Measurements from ENCODE around the gene CRYBG2.

Gene CRYBG2

DNA sequence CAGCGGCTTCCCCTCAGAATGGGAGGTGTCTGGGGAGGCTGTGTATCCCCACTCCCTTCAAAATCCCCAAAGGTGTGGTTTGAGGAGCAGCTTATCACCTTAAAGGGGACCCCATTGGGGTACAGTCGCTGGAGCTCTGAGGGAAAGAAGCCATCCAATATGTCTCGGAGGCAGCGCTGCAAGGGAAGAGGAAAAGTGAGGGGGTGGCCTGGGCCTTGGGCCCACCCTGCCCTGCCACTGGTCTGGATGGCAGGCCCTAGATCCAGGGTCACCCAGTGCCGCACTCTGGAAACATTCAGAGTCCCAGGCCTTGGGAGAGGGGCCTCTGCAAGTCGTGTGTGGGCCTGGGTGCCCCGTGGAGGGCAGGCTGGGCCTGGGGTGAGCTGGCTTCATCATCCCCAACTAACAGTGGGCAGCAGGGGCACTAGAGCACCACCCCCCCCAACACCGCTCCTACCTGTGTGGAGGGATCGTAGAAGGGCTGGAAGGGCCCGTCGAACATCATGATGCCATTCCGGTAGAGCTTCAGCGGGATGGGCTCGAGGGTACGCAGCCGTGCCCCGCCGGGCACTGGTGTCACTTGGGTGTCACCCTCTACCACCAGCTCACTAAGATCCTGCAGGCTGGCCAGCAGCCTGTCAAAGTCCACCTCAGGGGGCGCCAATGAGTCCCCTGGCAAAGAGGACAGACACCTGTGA, 68.4 kb downstream of the CRYBG2 start:
- in situ Hi-C loops (cut with MboI; ENCODE audit: low pct_unique_long_range_greater_than_20kb, low sequenced_read_pairs), result no loop called here
- peak; percentile 56 for DNase-seq

GRCh38 chr1:26284597-26285347, 69.2 kb downstream of the CRYBG2 start:
- peak; percentile 97 for DNase-seq
- in situ Hi-C loops (cut with MboI; ENCODE audit: low pct_unique_long_range_greater_than_20kb, low sequenced_read_pairs), result no loop called here

- DNase-seq, result no peak
- in situ Hi-C loops (cut with MboI; ENCODE audit: low pct_unique_long_range_greater_than_20kb, low sequenced_read_pairs), result no loop called here
These were observed 69.9 kb downstream of the CRYBG2 start for GRCh38 chr1:26283871-26284596.

DNA sequence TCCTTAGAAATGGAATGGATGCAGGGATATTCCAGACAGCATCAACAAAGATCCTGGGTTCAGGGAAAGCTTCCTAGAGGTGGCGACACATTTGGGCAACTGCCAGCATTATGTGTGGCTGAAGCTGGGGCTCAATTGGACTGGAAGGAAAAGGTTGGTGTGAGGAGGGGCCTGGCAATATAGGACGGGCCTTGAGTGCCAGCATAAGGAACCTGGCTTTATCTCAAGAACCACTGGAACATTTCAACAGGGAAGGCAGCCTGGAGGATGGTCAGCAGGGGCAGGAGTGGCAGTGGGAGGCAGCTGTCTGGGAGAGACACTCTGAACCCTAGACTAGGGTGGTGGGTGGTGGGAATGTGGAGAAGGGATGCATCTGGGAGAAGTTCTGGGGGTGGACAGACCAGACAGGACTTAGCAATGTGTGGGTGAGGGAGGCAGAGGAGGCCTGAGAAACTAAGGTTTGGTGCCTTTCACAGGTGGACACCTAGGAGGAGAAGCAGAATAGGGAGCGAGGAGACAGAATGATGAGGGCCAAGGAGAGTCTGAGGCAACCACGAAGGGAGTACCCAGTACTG, 70.6 kb downstream of the CRYBG2 start:
- in situ Hi-C loops (cut with MboI; ENCODE audit: low pct_unique_long_range_greater_than_20kb, low sequenced_read_pairs), result no loop called here
- DNase-seq, result no peak

DNA sequence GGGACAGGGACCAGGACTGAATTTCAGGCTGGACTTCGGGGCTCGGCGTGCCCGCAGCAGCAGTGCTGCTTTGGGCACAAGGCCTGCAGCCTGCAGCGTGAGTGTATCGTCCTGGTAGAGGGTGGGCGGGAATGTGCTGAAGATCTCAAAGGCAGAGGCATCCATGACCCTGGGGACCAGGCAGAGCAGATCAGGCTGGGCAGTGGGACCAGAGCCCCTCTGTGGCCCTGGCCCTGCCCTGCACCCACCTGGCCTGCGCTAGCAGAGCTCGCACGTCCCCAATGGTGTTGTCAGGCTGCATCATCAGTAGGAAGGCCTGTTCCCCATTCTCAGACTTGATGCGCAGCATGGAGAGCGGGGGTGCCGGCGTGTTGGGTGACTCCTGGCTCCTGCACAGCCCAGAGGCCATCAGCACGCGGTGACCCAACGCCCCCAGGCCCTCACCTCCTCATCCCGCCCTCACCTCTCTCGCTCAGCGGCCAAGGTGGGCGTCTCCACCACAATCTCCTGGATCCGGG, 71.5 kb downstream of the CRYBG2 start:
- in situ Hi-C loops (cut with MboI; ENCODE audit: low pct_unique_long_range_greater_than_20kb, low sequenced_read_pairs), result no loop called here
- DNase-seq, result no peak

- in situ Hi-C loops (cut with MboI; ENCODE audit: low pct_unique_long_range_greater_than_20kb, low sequenced_read_pairs), result no loop called here
- peak; percentile 93 for DNase-seq
These were observed 72.0 kb downstream of the CRYBG2 start for GRCh38 chr1:26281971-26282370.

DNA sequence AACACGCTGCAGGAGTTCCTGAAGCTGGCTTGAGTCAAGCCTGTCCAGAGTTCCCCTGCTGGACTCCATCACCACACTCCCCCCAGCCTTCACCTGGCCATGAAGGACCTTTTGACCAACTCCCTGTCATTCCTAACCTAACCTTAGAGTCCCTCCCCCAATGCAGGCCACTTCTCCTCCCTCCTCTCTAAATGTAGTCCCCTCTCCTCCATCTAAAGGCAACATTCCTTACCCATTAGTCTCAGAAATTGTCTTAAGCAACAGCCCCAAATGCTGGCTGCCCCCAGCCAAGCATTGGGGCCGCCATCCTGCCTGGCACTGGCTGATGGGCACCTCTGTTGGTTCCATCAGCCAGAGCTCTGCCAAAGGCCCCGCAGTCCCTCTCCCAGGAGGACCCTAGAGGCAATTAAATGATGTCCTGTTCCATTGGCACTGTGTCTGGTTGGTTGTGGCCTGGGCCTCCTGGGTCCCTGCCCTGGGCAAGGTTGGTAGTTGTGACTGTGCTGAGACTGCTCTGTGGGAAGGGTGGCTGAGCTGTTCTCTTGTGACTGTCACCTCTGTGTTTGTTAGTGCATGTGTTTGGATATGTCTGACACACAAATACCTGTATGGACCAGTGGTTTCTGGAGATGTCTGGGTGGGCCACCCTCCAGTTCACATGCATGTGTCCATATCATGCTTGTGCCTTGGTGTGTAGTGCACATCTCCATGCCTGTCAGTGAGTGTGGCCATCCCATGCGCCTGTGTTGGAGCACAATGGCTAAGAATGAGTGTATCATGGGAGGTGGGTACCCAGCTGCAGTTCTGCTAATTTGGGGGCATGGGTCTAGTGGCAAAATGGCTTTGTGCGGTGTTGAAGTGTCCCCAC, 72.6 kb downstream of the CRYBG2 start:
- DNase-seq, result no peak
- in situ Hi-C loops (cut with MboI; ENCODE audit: low pct_unique_long_range_greater_than_20kb, low sequenced_read_pairs), result no loop called here

DNA sequence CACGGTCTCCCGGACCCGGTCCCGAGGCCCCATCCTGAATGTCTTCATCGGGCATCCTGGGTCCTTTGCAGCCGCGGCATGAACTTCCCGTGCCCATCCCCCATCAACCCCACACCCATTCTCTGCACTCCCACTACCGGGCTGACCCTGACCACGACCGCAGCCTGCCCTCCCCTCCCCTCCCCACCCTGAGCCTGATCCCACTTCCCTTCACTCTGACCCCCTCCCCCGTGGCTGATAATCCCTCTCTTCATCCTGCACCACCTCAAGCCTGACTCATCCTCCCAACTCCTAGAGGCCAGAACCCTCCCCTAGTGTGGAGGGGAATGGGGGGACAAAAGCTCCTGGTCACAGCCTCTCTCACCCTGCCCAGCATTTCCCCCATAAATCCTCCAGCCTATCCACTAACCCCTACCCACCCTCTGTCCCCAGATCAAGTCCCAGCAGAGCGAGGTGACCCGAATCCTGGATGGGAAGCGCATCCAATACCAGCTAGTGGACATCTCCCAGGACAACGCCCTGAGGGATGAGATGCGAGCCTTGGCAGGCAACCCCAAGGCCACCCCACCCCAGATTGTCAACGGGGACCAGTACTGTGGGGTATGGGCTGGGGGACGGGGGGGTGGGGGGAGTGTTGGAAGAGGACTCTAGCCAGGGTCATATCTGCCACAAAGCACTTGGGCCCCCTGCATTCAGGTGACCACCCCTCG, 73.4 kb downstream of the CRYBG2 start:
- DNase-seq, result peak; percentile 68
- in situ Hi-C loops (cut with MboI; ENCODE audit: low pct_unique_long_range_greater_than_20kb, low sequenced_read_pairs), result no loop called here

DNA sequence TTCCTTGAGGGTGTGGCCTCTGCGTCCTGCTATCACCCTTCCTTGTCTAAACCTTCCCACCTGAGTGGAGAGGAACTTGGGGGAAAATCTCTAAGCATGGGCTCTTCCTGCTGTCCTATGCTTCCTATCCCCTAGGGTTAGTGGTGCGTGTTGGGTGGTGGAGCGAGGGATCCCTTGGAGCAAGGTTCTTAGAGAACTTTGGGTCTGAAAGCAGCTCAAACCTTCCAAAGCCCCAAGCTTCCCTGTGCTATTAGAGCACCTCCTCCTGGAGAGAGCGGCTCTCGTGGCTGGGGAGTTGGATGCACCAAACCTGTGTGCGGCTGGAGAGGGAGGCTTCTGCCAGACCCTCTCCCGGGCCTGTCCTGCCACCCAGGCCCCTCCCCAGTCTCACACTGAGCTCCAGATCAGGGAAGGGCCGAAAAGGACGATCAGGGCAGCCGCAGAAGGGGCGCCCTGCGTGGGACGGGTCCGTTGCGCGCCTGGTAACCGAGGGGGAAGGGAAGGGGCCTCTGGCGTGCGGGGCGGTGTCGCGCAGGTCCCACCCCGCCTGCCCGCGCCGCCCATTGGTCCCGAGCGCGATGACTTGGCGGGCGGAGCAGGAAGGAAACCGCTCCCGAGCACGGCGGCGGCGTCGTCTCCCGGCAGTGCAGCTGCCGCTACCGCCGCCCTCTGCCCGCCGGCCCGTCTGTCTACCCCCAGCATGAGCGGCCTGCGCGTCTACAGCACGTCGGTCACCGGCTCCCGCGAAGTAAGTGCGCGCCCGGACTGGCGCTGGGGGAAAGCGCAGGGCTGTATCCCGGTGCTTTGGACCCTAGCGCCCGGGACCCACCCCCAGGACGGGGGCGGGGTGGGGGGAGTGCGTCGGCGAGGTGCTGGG, 74.2 kb downstream of the CRYBG2 start, which contains the start of gene SH3BGRL3:
SH3BGRL3 (plus strand) TSS at position 631 of the 877 bp plus-strand sequence; CDS start at position 701, 70 bp downstream.
- peak; percentile 91 for DNase-seq
- in situ Hi-C loops (cut with MboI; ENCODE audit: low pct_unique_long_range_greater_than_20kb, low sequenced_read_pairs), result no loop called here

DNA sequence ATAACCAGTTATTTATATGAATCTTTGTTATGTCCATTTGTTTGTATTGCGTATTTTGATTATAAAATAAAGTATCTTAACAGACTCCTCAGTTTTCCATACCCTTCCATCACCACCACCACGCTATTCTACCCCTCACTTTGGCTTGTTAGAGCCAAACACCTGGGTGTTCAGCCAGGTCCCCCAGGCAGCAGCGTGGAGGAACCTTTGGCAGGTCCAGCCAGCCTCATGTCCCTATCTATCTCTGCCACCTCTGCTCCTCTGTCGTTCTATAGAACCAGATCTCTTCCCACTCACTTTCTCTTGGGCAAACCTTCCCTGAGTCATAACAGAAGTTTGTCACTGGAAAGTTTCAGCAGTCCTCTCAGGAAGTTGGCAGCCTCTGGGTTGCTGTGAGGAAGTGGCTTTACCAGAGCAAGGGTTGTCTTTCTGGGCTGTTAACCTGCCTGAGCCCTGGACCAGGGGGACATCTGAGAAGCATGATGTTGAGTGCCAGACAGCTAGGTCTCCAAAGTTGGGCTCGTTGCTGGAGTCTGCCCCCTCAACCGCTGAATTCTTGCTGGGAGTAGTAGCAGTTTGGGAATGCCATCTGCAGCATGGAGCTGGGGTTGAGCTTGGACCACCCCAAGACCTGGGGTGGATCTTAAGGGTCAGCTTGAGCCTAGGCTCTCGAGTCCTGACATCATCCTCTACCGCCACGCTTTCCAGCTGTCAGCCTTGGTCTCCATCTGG, 75.0 kb downstream of the CRYBG2 start:
- in situ Hi-C loops (cut with MboI; ENCODE audit: low pct_unique_long_range_greater_than_20kb, low sequenced_read_pairs), result no loop called here

DNA sequence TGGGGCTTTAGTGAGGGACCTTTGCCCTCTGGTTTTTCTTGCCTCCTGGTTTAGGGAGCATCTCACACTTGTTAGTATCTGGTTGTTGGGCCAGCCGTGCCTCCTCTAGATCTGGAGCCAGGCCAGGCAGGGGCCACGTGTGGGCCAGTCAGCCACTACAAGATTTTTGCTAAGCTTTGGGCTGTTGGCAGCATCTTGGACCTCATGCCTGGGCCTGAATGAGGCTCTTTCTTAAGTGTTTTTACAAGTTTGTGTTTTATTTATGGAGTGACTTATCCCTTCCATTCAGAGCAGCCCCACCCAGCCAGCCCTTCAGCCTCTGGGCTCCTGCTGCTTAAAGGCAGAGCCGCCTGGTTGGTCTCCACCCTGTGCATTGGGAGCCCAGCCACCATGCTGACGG, 75.6 kb downstream of the CRYBG2 start:
- no peak for DNase-seq
- in situ Hi-C loops (cut with MboI; ENCODE audit: low pct_unique_long_range_greater_than_20kb, low sequenced_read_pairs), result no loop called here

More for the DNA sequence above, 75.0 kb downstream of the CRYBG2 start:
- DNase-seq, result peak; percentile 59

DNA sequence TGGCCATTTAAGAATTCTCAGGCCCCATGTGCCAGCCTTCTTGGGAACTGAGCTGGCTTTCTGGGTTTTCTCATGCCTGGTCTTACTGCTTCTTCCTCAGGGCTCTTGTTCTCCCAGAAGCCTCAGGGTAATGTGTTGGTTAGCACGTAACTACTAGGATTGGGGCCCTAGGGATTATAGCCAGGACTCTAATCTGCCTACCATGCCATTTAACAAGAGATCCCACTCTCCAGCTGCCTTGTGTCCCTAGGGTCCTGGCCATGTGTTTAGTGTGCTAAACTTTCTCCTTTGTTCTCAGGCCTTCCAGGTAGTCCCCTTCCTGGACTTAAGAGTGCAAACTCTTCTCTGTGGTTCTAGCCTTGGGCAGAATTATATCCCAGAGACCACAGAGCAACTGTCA, 76.2 kb downstream of the CRYBG2 start:
- in situ Hi-C loops (cut with MboI; ENCODE audit: low pct_unique_long_range_greater_than_20kb, low sequenced_read_pairs), result no loop called here
- DNase-seq, result no peak

DNA sequence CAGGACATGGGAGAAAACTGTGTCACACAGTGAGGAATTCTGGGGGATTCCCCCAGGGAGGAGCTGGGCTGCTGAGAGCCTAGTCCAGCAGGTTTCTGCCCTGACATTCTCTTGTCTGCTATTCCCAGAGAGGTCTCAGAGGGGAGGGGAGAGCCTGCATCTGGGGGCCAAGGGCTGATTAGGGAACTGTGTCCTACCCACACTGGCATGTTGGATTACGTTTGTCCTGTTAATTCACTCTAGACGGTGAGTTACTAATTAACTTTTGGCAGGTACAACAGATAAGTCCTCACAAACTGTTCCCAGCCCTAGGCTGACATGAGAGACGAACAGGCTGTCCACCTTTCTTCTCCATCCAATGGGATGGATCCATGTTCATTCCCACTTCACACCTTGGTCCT, 76.7 kb downstream of the CRYBG2 start:
- no peak for DNase-seq
- in situ Hi-C loops (cut with MboI; ENCODE audit: low pct_unique_long_range_greater_than_20kb, low sequenced_read_pairs), result no loop called here

DNA sequence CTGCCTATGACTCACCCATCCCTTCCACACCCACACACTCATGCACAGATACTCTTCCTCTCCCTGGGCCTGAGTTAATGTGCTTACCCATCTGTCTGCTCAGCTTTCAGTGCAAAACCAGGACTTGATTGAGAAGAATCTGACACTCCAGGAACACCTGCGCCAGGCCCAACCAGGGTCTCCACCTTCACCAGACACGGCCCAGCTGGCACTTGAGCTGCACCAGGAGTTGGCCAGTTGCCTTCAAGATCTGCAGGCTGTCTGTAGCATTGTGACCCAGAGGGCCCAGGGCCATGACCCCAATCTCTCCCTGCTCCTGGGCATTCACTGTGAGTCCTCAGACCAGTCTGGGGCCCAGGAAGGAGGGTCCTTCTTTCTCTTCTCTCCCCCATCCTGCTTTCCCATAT, 77.5 kb downstream of the CRYBG2 start:
- in situ Hi-C loops (cut with MboI; ENCODE audit: low pct_unique_long_range_greater_than_20kb, low sequenced_read_pairs), result no loop called here
- peak; percentile 86 for DNase-seq

GRCh38 chr1:26275580-26276431, 78.1 kb downstream of the CRYBG2 start:
- DNase-seq, result peak; percentile 90
- in situ Hi-C loops (cut with MboI; ENCODE audit: low pct_unique_long_range_greater_than_20kb, low sequenced_read_pairs), result no loop called here
